Activated T-helper 17 cell treated with anti-CD3 and anti-CD28 coated beads, Interleukin-2, amount 50 U/mL, for 72 hours (primary cell): ENCODE results near the gene UTP14C. TPM values are rescaled to one million over a fixed set of nuclear protein-coding genes. Genes with fewer than 3 reads are reported as not detected.
A peak's percentile ranks its signal among the peaks of the same experiment; 100 is the strongest.
"Not testable (repeated sequence)": the region's sequence is repeated elsewhere in the genome, so short reads cannot be mapped to it uniquely, and the experiment has no call there.

Experiments used
- ATAC-seq: fragments of 150-1000 bp; cut with Tn5 transposase; replicated peaks from 2 replicates; pipeline ENCODE4 v1.10.0; 2021; ENCODE audit warnings: mild to moderate bottlenecking, moderate library complexity
- H3K27ac Mint-ChIP-seq: one replicate; pipeline ENCODE4 v1.8.0; 2022; ENCODE audit warnings: mixed read lengths
- H3K27me3 Mint-ChIP-seq: one replicate; pipeline ENCODE4 v1.8.0; 2022; ENCODE audit warnings: mixed read lengths
- H3K36me3 Mint-ChIP-seq: one replicate; pipeline ENCODE4 v1.8.0; 2022; ENCODE audit warnings: low read depth, mild to moderate bottlenecking, mixed read lengths
- H3K4me1 Mint-ChIP-seq: one replicate; pipeline ENCODE4 v1.8.0; 2022; ENCODE audit warnings: mixed read lengths
- H3K4me3 Mint-ChIP-seq: one replicate; pipeline ENCODE4 v1.8.0; 2022; ENCODE audit warnings: mild to moderate bottlenecking, mixed read lengths
- H3K9me3 Mint-ChIP-seq: one replicate; pipeline ENCODE4 v1.8.0; 2022; ENCODE audit warnings: mixed read lengths
- total RNA-seq, 2 donors: library from RNA; stranded (reverse); gene quantifications; one replicate each; pipeline ENCODE4 v1.2.3, GENCODE V29; 2022

The UTP14C gene
- total RNA-seq, result 1 to 10 TPM; 5.5 to 8.2 TPM

GRCh38 chr13:52024481-52024880 lies at the start of gene UTP14C:
Gene UTP14C, plus strand, starts transcription at chr13:52024691. Its CDS starts 4,114 bp downstream, at chr13:52028805.
- H3K36me3 Mint-ChIP-seq, result peaks cover 98% of the 10 kb centered on the region
- H3K27me3 Mint-ChIP-seq, result no peaks in the 10 kb centered on the region
- no peak for ATAC-seq
- no peak within 1 kb of the TSS for H3K4me3 Mint-ChIP-seq
- peaks cover 20% of the 10 kb centered on the region for H3K4me1 Mint-ChIP-seq
- H3K27ac Mint-ChIP-seq, result no peak within 1 kb of the TSS
- H3K9me3 Mint-ChIP-seq, result peaks cover 4% of the 10 kb centered on the region

- no peaks in the 10 kb centered on the region for H3K36me3 Mint-ChIP-seq
- H3K4me1 Mint-ChIP-seq, result peaks cover 3% of the 10 kb centered on the region
- ATAC-seq, result peak; percentile 82
- no peak overlapping the region for H3K4me3 Mint-ChIP-seq
- no peaks in the 10 kb centered on the region for H3K27me3 Mint-ChIP-seq
- H3K9me3 Mint-ChIP-seq, result no peaks in the 10 kb centered on the region
- H3K27ac Mint-ChIP-seq, result no peak overlapping the region
Measured at GRCh38 chr13:51976423-51976822, 48.1 kb upstream of the UTP14C start.

- ATAC-seq, result no peak
- H3K27ac Mint-ChIP-seq, result no peak overlapping the region
- peaks cover 3% of the 10 kb centered on the region for H3K4me1 Mint-ChIP-seq
Measured at GRCh38 chr13:51976890-51977289, 47.6 kb upstream of the UTP14C start.

GRCh38 chr13:51977625-51978024 lies 46.9 kb upstream of the UTP14C start:
- ATAC-seq, result no peak
- H3K4me1 Mint-ChIP-seq, result peaks cover 3% of the 10 kb centered on the region
- H3K27me3 Mint-ChIP-seq, result no peaks in the 10 kb centered on the region
- no peaks in the 10 kb centered on the region for H3K36me3 Mint-ChIP-seq
- H3K4me3 Mint-ChIP-seq, result no peak overlapping the region
- no peaks in the 10 kb centered on the region for H3K9me3 Mint-ChIP-seq
- H3K27ac Mint-ChIP-seq, result no peak overlapping the region

More at GRCh38 chr13:51976890-51977289, 47.6 kb upstream of the UTP14C start:
- Mint-ChIP-seq H3K9me3 (no peaks in the 10 kb centered on the region), H3K36me3 (no peaks in the 10 kb centered on the region), H3K27me3 (no peaks in the 10 kb centered on the region), H3K4me3 (no peak overlapping the region)

GRCh38 chr13:51978796-51979556 lies 45.5 kb upstream of the UTP14C start:
- no peaks in the 10 kb centered on the region for H3K36me3 Mint-ChIP-seq
- peaks cover 4% of the 10 kb centered on the region for H3K27me3 Mint-ChIP-seq
- peaks cover 1% of the 10 kb centered on the region for H3K9me3 Mint-ChIP-seq
- ATAC-seq, result no peak
- H3K4me3 Mint-ChIP-seq, result no peak overlapping the region
- H3K4me1 Mint-ChIP-seq, result peaks cover 3% of the 10 kb centered on the region
- H3K27ac Mint-ChIP-seq, result no peak overlapping the region

- Mint-ChIP-seq H3K9me3 (peaks cover 4% of the 10 kb centered on the region), H3K27ac (no peak overlapping the region), H3K4me1 (peaks cover 3% of the 10 kb centered on the region), H3K36me3 (no peaks in the 10 kb centered on the region), H3K4me3 (no peak overlapping the region), H3K27me3 (peaks cover 6% of the 10 kb centered on the region)
- no peak for ATAC-seq
Measured at GRCh38 chr13:51980908-51981307, 43.6 kb upstream of the UTP14C start.

- Mint-ChIP-seq H3K27me3 (peaks cover 6% of the 10 kb centered on the region), H3K27ac (no peak overlapping the region)
- ATAC-seq, result no peak
Measured at GRCh38 chr13:51981355-51981754, 43.1 kb upstream of the UTP14C start.

GRCh38 chr13:51983292-51983691 lies 41.2 kb upstream of the UTP14C start:
- H3K27me3 Mint-ChIP-seq, H3K36me3 Mint-ChIP-seq, H3K4me1 Mint-ChIP-seq, ATAC-seq, H3K9me3 Mint-ChIP-seq, H3K27ac Mint-ChIP-seq, H3K4me3 Mint-ChIP-seq: not testable (repeated sequence)

More at GRCh38 chr13:51981355-51981754, 43.1 kb upstream of the UTP14C start:
- no peak overlapping the region for H3K4me3 Mint-ChIP-seq
- H3K36me3 Mint-ChIP-seq, result no peaks in the 10 kb centered on the region
- peaks cover 4% of the 10 kb centered on the region for H3K9me3 Mint-ChIP-seq
- peaks cover 3% of the 10 kb centered on the region for H3K4me1 Mint-ChIP-seq

GRCh38 chr13:51984904-51985303 lies 39.6 kb upstream of the UTP14C start:
- ATAC-seq, H3K4me1 Mint-ChIP-seq, H3K27me3 Mint-ChIP-seq, H3K36me3 Mint-ChIP-seq, H3K4me3 Mint-ChIP-seq, H3K9me3 Mint-ChIP-seq, H3K27ac Mint-ChIP-seq: not testable (repeated sequence)

GRCh38 chr13:51988988-51989618 lies 35.4 kb upstream of the UTP14C start:
- peaks cover under 1% of the 10 kb centered on the region for H3K27me3 Mint-ChIP-seq
- no peaks in the 10 kb centered on the region for H3K36me3 Mint-ChIP-seq
- no peak for ATAC-seq
- H3K27ac Mint-ChIP-seq, result no peak overlapping the region
- H3K4me3 Mint-ChIP-seq, result no peak overlapping the region
- peaks cover 2% of the 10 kb centered on the region for H3K9me3 Mint-ChIP-seq
- no peaks in the 10 kb centered on the region for H3K4me1 Mint-ChIP-seq

- H3K36me3 Mint-ChIP-seq, result no peaks in the 10 kb centered on the region
- no peaks in the 10 kb centered on the region for H3K27me3 Mint-ChIP-seq
Measured at GRCh38 chr13:51993713-51994112, 30.8 kb upstream of the UTP14C start.

GRCh38 chr13:51995677-51996551 lies 28.6 kb upstream of the UTP14C start:
- Mint-ChIP-seq H3K27ac (no peak overlapping the region), H3K4me1 (peaks cover 4% of the 10 kb centered on the region), H3K27me3 (peaks cover 9% of the 10 kb centered on the region), H3K4me3 (no peak overlapping the region), H3K36me3 (no peaks in the 10 kb centered on the region), H3K9me3 (no peaks in the 10 kb centered on the region)
- no peak for ATAC-seq

More at GRCh38 chr13:51993713-51994112, 30.8 kb upstream of the UTP14C start:
- no peaks in the 10 kb centered on the region for H3K9me3 Mint-ChIP-seq
- no peak overlapping the region for H3K4me3 Mint-ChIP-seq
- ATAC-seq, result no peak
- no peak overlapping the region for H3K27ac Mint-ChIP-seq
- H3K4me1 Mint-ChIP-seq, result peaks cover 4% of the 10 kb centered on the region

- Mint-ChIP-seq H3K4me1 (peaks cover 9% of the 10 kb centered on the region), H3K36me3 (no peaks in the 10 kb centered on the region), H3K27ac (no peak overlapping the region), H3K4me3 (no peak overlapping the region), H3K27me3 (peaks cover 9% of the 10 kb centered on the region), H3K9me3 (no peaks in the 10 kb centered on the region)
- ATAC-seq, result no peak
Measured at GRCh38 chr13:51996641-51997040, 27.9 kb upstream of the UTP14C start.

GRCh38 chr13:51997186-51997585 lies 27.3 kb upstream of the UTP14C start:
- ATAC-seq, result no peak

More at GRCh38 chr13:51997186-51997585, 27.3 kb upstream of the UTP14C start:
- Mint-ChIP-seq H3K27ac (no peak overlapping the region), H3K4me1 (peaks cover 9% of the 10 kb centered on the region), H3K9me3 (no peaks in the 10 kb centered on the region), H3K4me3 (no peak overlapping the region), H3K36me3 (no peaks in the 10 kb centered on the region), H3K27me3 (peaks cover 9% of the 10 kb centered on the region)
